CD4-positive, alpha-beta T cell (primary cell): ENCODE data around the gene SMIM31. TPM values are rescaled to one million over a fixed set of nuclear protein-coding genes. Genes with fewer than 3 reads are reported as not detected.

Experiments used
- ATAC-seq: fragments of 200-7000 bp; cut with Tn5 transposase; one replicate; pipeline ENCODE4 v1.10.0; 2022; ENCODE audit warnings: mild to moderate bottlenecking; ENCODE audit not compliant: poor library complexity
- CTCF ChIA-PET: fragments of 350-600 bp; sonication (Branson Sonifier 250); formaldehyde crosslinking; loops from one replicate; lab custom pipeline; 2021; ENCODE audit warnings: antibody characterized with exemption, inconsistent platforms; lab: Charles Lee
- POLR2A ChIA-PET: fragments of 350-600 bp; sonication (Branson Sonifier 250); formaldehyde crosslinking; loops from one replicate; lab custom pipeline; 2021; ENCODE audit warnings: antibody characterized with exemption, inconsistent platforms; lab: Charles Lee
- DNase-seq, 14 experiments: peaks; one replicate each; pipeline ENCODE4 v3.0.0-alpha.2; 2013 to 2020; ENCODE audit warnings: mixed read lengths in 2 of 14
- H3K27ac ChIP-seq, 2 donors: one replicate each; pipeline versions ENCODE4 v1.5.1 to v1.7.0; 2013; ENCODE audit warnings: low read length in 2 of 2, low read depth in 1 of 2, mild to moderate bottlenecking in 1 of 2
- H3K27me3 ChIP-seq, 2 experiments: 1 replicate in 1 of 2; 2 replicates in 1 of 2; pipeline versions ENCODE4 v1.6.1 to v1.7.0; 2013; ENCODE audit warnings: low read length in 2 of 2, control low read depth in 1 of 2, mild to moderate bottlenecking in 1 of 2, moderate library complexity in 1 of 2; ENCODE audit not compliant: insufficient read depth in 2 of 2, control insufficient read depth in 1 of 2
- H3K36me3 ChIP-seq: one replicate; pipeline ENCODE4 v1.6.1; 2013; ENCODE audit warnings: low read length, control low read depth; ENCODE audit not compliant: insufficient read depth
- H3K4me1 ChIP-seq: one replicate; pipeline ENCODE4 v1.6.1; 2013; ENCODE audit warnings: low read length, control low read depth; ENCODE audit not compliant: insufficient read depth
- H3K4me3 ChIP-seq: one replicate; pipeline ENCODE4 v1.5.1; 2013; ENCODE audit warnings: mild to moderate bottlenecking, low read length, moderate library complexity
- H3K9me3 ChIP-seq, 2 experiments: 1 replicate in 1 of 2; 2 replicates in 1 of 2; pipeline versions ENCODE4 v1.6.1 to v1.7.0; 2013; ENCODE audit warnings: low read length in 2 of 2, mild to moderate bottlenecking in 2 of 2, control low read depth in 1 of 2, moderate library complexity in 1 of 2; ENCODE audit not compliant: control insufficient read depth in 1 of 2, insufficient read depth in 1 of 2
- H3K27ac Mint-ChIP-seq: one replicate; pipeline ENCODE4 v1.8.0; 2020; ENCODE audit warnings: mixed read lengths
- H3K27me3 Mint-ChIP-seq: one replicate; pipeline ENCODE4 v1.8.0; 2021; ENCODE audit warnings: mixed read lengths
- H3K36me3 Mint-ChIP-seq: one replicate; pipeline ENCODE4 v1.8.0; 2021; ENCODE audit warnings: low read depth, mixed read lengths
- H3K4me1 Mint-ChIP-seq: one replicate; pipeline ENCODE4 v1.8.0; 2021; ENCODE audit warnings: low read depth, mixed read lengths
- H3K4me3 Mint-ChIP-seq: one replicate; pipeline ENCODE4 v1.8.0; 2020; ENCODE audit warnings: mild to moderate bottlenecking, mixed read lengths
- H3K9me3 Mint-ChIP-seq: one replicate; pipeline ENCODE4 v1.8.0; 2020; ENCODE audit warnings: mixed read lengths
- CTCF ChIP-seq: fragments of 200-600 bp; IDR thresholded peaks from one replicate; pipeline ENCODE4 v1.8.0; 2022; ENCODE audit warnings: antibody characterized with exemption, mild to moderate bottlenecking
- intact Hi-C, 2 experiments: fragments of 100-400 bp; cut with DNase I in 1 of 2; cut with micrococcal nuclease in 1 of 2; formaldehyde crosslinking; loops; one replicate each; pipeline versions ENCODE4 v1.15.1 to v1.9.0; 2023 to 2025; cut with DNase I, micrococcal nuclease
- total RNA-seq, 174 experiments: library from RNA in 2 of 174; stranded (reverse) in 2 of 174; gene quantifications; one replicate each; pipeline ENCODE4 v1.2.3 and lab custom pipeline; 2021 to 2026

Gene SMIM31
- total RNA-seq, 2 experiments from 2014 or later = not detected

GRCh38 chr4:164718827-164719226, 35.1 kb upstream of the SMIM31 start:
- H3K4me1 Mint-ChIP-seq = no peaks in the 10 kb centered on the region
- no peak overlapping the region for H3K27ac Mint-ChIP-seq
- H3K36me3 Mint-ChIP-seq = no peaks in the 10 kb centered on the region
- no peak overlapping the region for H3K27ac ChIP-seq
- CTCF ChIA-PET = no interaction called here
- peaks cover 5% of the 10 kb centered on the region for H3K27me3 Mint-ChIP-seq
- H3K4me1 ChIP-seq = no peaks in the 10 kb centered on the region
- DNase-seq = no peak
- POLR2A ChIA-PET = no interaction called here
- H3K4me3 ChIP-seq = no peak overlapping the region
- intact Hi-C loops = no loop called here
- no peak for TF ChIP-seq CTCF
- no peaks in the 10 kb centered on the region for H3K9me3 Mint-ChIP-seq
- no peak overlapping the region for H3K4me3 Mint-ChIP-seq
- ATAC-seq = no peak
- H3K36me3 ChIP-seq = no peaks in the 10 kb centered on the region
- H3K9me3 ChIP-seq = no peaks in the 10 kb centered on the region
- H3K27me3 ChIP-seq = no peaks in the 10 kb centered on the region

- ATAC-seq (no peak), DNase-seq (peak in 1 of 14 experiments; percentile 17)
- H3K4me1 Mint-ChIP-seq = peaks cover 5% of the 10 kb centered on the region
- no peaks in the 10 kb centered on the region for H3K36me3 Mint-ChIP-seq
- Histone ChIP-seq H3K4me3 (no peak overlapping the region), H3K36me3 (no peaks in the 10 kb centered on the region), H3K4me1 (no peaks in the 10 kb centered on the region), H3K27ac (no peak overlapping the region), H3K27me3 (peaks cover 0 to 6% of the 10 kb centered on the region in 2 experiments), H3K9me3 (no peaks in the 10 kb centered on the region)
- POLR2A ChIA-PET = no interaction called here
- CTCF ChIA-PET = no interaction called here
- H3K4me3 Mint-ChIP-seq = no peak overlapping the region
- no peak overlapping the region for H3K27ac Mint-ChIP-seq
- intact Hi-C loops = no loop called here
- peaks cover 7% of the 10 kb centered on the region for H3K27me3 Mint-ChIP-seq
- TF ChIP-seq CTCF = no peak
- H3K9me3 Mint-ChIP-seq = no peaks in the 10 kb centered on the region
Observed at GRCh38 chr4:164725066-164725465, 28.9 kb upstream of the SMIM31 start.

GRCh38 chr4:164730705-164731393, 23.1 kb upstream of the SMIM31 start:
- intact Hi-C loops = loop anchor here (2.0 to 10.0 kb wide), 4 partner anchors 1049 to 1249 kb away; no protein-coding TSS in a partner anchor
- CTCF ChIA-PET = interaction anchor here (1.1 to 2.0 kb wide), 4 partner anchors 9 to 1180 kb away, joined by 4 to 16 read pairs (median 10); no protein-coding TSS in a partner anchor
- POLR2A ChIA-PET = no interaction called here
- Histone ChIP-seq H3K4me1 (no peaks in the 10 kb centered on the region), H3K27ac (no peak overlapping the region), H3K9me3 (no peaks in the 10 kb centered on the region), H3K4me3 (no peak overlapping the region), H3K27me3 (peaks cover 0 to 10% of the 10 kb centered on the region in 2 experiments), H3K36me3 (no peaks in the 10 kb centered on the region)
- ATAC-seq = no peak
- no peak for DNase-seq
- no peak for TF ChIP-seq CTCF
- Mint-ChIP-seq H3K36me3 (no peaks in the 10 kb centered on the region), H3K27me3 (peaks cover 27% of the 10 kb centered on the region), H3K9me3 (no peaks in the 10 kb centered on the region), H3K27ac (no peak overlapping the region), H3K4me3 (no peak overlapping the region), H3K4me1 (no peaks in the 10 kb centered on the region)
